ENCODE data around the gene DENND1B.

DNA sequence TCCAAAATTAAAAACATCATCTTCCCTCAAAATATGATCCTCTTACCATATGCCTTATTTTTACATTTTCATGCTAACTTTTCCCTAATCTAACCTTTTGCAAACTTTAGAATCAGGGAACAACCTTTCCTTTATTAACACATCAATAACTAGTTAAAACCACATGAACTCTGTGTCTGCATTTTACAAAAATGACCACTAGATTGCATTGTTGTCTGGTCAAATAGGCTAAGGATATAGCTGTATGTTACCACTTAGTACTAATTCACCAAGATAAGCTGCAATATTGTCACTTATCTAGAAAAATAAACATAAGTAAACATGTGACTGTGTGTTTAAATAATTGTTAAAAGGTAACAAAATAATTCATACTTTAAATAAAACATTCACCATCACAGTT lies 82.3 kb downstream of the DENND1B start:
- TF ChIP-seq, protein P1, sequence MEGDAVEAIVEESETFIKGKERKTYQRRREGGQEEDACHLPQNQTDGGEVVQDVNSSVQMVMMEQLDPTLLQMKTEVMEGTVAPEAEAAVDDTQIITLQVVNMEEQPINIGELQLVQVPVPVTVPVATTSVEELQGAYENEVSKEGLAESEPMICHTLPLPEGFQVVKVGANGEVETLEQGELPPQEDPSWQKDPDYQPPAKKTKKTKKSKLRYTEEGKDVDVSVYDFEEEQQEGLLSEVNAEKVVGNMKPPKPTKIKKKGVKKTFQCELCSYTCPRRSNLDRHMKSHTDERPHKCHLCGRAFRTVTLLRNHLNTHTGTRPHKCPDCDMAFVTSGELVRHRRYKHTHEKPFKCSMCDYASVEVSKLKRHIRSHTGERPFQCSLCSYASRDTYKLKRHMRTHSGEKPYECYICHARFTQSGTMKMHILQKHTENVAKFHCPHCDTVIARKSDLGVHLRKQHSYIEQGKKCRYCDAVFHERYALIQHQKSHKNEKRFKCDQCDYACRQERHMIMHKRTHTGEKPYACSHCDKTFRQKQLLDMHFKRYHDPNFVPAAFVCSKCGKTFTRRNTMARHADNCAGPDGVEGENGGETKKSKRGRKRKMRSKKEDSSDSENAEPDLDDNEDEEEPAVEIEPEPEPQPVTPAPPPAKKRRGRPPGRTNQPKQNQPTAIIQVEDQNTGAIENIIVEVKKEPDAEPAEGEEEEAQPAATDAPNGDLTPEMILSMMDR (IDR thresholded peaks at IDR 0.05): no peak
- TF ChIP-seq POLR2A (IDR thresholded peaks at IDR 0.05): no peak
- TF ChIP-seq POLR2AphosphoS5 (IDR thresholded peaks at IDR 0.05): no peak

Measured in breast epithelium (tissue), 3 donors.